ENCODE results near the gene TMEM163.
"Not testable (repeated sequence)": the region's sequence is repeated elsewhere in the genome, so short reads cannot be mapped to it uniquely, and the experiment has no call there.

The TMEM163 gene

GRCh38 chr2:134499307-134499926, 219.4 kb downstream of the TMEM163 start:
- in situ Hi-C loops (cut with MboI; ENCODE audit: low sequenced_read_pairs), result no loop called here

- in situ Hi-C loops (cut with MboI; ENCODE audit: low sequenced_read_pairs), result no loop called here
Observed at GRCh38 chr2:134498654-134499053, 220.1 kb downstream of the TMEM163 start.

- in situ Hi-C loops (cut with MboI; ENCODE audit: low sequenced_read_pairs), result no loop called here
Observed at GRCh38 chr2:134493797-134494196, 225.0 kb downstream of the TMEM163 start.

GRCh38 chr2:134491771-134492441, 226.9 kb downstream of the TMEM163 start:
- in situ Hi-C loops (cut with MboI; ENCODE audit: low sequenced_read_pairs), result no loop called here

- in situ Hi-C loops (cut with MboI; ENCODE audit: low sequenced_read_pairs), result no loop called here
Observed at GRCh38 chr2:134491022-134491421, 227.8 kb downstream of the TMEM163 start.

DNA sequence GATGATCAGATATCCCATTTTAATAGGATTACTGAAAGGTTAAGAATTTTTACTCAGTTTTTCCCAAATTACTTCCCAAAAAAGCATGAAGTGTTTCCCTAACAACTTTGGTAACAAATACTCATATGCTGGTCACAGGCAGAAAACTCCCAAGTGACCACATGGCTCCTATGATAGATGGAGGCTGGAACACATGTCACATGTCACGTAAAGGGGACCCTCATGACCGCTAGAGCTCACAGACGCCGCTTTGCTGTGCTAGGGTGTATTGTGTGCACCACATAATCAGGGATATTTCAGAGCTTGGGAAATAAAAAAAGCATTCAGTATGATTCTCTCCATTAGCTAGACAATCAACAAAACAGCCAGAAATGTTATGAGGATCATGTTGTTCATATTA, 228.2 kb downstream of the TMEM163 start:
- in situ Hi-C loops (cut with MboI; ENCODE audit: low sequenced_read_pairs), result no loop called here

DNA sequence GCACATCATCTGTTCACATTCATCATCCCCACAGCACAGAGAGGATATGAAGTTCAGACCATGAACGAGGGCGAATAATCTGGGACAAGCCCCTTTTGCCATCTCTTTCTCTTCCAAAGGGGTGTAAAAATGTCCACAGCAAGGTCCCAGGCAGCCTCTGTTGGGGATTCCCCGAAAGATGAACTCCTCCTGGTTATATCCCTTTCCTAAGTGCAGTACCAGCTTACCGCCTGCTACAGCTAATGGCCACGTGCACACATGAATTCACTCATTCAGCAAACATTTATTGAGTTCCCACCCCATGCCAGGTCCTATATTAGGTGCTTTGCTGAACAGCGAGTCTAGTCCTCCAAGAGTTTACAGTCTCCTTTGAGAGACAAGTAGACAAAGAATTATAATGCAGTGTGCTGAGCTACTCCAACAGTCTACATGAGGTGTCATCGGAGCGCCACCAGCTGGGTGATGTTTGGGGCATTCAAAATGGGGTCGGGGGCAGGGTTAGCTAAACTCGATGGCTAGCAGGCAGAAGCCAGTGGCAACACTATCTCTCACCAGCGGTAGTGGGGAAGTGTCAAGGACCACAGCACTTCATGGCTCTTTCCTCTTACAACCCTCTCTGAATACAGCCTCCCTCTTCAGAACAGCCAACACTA, 228.9 kb downstream of the TMEM163 start:
- in situ Hi-C loops (cut with MboI; ENCODE audit: low sequenced_read_pairs), result no loop called here

DNA sequence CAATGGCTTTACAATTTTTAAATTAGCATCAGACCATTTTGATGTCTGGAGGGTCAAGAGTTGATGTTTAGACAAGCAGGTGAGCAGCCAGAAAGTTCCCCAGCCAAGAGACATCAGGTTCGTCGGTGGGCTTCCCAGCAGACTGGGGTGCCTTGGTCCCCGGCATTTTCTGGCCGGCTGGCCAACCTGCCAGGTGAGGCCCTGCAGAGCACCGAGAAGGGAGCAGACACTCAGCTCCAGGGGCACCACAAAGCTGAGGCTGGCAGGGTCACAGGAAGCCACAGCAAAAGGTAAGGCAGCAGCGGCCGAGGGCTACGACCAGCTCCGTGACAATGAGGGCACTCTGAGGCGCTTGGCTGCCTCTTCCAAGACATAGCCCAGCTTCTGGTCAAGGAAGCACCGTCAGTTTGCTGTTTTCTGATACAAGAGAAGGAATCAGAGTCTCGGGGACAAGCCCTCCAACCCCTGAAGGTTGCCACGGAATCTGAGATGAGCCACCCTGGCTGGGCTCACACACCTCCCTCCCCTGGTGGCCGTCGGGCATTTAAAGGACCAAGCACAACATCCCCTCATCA, 235.9 kb downstream of the TMEM163 start:
- in situ Hi-C loops (cut with MboI; ENCODE audit: low sequenced_read_pairs), result no loop called here

DNA sequence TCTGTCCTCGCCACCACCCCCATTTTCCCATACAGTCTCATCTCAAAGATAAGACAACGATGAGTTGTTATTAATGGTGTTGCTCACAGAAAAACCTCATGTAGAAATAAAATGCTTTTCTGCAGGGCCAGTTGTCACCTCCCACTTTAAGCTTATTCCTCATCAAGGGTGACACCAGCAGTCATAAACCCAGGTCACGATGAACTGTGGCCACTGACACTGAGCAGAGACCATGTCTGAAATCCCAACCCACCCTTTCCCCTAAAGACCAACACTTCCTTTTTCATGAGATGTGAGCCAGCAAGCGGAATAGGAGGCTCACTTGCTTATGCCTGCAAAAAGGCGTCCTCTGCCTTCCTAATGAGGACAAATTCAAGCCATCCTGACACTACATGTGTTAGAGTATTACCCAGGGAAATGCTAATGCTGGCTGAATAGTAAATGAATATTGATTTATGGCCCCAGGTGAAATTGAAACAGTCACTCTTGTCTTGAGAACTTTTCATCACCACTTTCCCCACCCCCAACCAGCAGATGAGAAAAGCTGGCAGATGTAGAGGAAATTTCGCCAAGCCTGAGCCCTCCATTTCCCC, 236.6 kb downstream of the TMEM163 start:
- in situ Hi-C loops (cut with MboI; ENCODE audit: low sequenced_read_pairs), result no loop called here

GRCh38 chr2:134479696-134480330, 239.0 kb downstream of the TMEM163 start:
- in situ Hi-C loops (cut with MboI; ENCODE audit: low sequenced_read_pairs), result no loop called here

DNA sequence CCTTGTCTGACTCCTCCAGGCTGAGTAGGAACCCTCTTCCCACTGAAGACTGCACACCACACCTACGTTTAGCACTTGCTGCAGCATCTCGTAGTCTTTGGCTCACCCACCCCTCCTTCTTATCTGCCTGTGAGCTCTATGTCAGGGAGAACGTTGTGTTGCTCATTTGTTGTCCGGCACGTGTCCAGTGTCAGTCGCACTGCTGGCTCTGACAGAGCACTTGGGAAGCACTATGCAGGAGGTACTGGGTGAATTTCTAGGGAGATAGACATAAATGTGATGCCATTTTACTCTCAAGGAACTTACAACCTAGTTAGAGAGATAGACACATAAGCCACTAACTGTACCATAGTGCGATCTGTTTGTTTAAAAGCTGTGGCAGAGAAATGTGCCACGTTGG, 241.8 kb downstream of the TMEM163 start:
- in situ Hi-C loops (cut with MboI; ENCODE audit: low sequenced_read_pairs), result not testable (repeated sequence)

GRCh38 chr2:134470561-134471168, 248.1 kb downstream of the TMEM163 start:
- in situ Hi-C loops (cut with MboI; ENCODE audit: low sequenced_read_pairs), result no loop called here

DNA sequence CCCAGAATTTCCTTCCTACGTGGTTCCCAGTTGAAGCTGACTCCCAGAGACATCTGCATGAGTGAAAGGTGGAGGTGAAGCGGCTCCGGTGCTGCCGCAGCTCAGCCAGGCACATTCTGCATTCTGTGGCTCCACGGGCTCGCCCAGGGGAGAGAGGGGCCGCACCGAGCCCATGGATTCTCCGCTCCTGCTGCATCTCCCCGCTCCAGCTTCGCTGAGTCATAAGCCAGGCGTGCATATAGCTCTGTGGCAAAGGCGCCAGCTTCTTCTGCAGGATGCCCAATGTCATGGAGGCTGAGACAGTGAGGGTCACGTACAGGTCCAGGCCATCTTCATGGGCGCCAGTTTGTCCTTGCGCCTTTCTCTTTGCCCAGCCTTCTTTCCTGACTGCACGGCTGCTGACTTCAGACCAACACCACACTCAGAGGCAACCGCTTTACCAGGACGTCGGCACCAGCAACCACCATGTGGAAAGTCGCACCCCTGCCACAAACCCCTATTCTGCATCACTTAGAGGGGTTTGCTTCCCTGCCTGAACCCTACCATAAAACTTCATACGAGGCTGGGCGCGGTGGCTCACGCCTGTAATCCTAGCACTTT, 249.2 kb downstream of the TMEM163 start:
- in situ Hi-C loops (cut with MboI; ENCODE audit: low sequenced_read_pairs), result no loop called here

- in situ Hi-C loops (cut with MboI; ENCODE audit: low sequenced_read_pairs), result no loop called here
Observed at GRCh38 chr2:134468776-134469175, 250.0 kb downstream of the TMEM163 start.

GRCh38 chr2:134468164-134468563, 250.6 kb downstream of the TMEM163 start:
- in situ Hi-C loops (cut with MboI; ENCODE audit: low sequenced_read_pairs), result no loop called here

- in situ Hi-C loops (cut with MboI; ENCODE audit: low sequenced_read_pairs), result no loop called here
Observed at GRCh38 chr2:134466141-134466540, 252.7 kb downstream of the TMEM163 start.

- in situ Hi-C loops (cut with MboI; ENCODE audit: low sequenced_read_pairs), result no loop called here
Observed at GRCh38 chr2:134465228-134466105, 253.3 kb downstream of the TMEM163 start.

DNA sequence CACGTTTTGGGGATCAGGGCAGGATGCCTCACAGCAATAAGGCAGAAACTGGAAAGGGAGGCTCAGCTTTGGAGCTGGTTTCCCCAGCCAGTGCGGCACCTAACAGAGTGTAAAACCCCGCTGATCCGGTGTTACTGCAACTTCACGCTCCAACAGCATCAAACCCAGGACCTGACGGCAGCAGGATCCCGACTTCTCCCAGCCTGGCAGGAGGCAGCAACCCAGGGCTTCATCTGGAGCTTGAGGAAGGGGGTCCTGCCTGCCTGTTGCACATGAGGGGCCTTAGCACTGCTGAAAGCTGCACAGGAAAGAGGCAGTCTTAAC, 255.1 kb downstream of the TMEM163 start:
- in situ Hi-C loops (cut with MboI; ENCODE audit: low sequenced_read_pairs), result no loop called here
